ENCODE measurements around the gene HES2. TPM values are rescaled to one million over a fixed set of nuclear protein-coding genes. Genes with fewer than 3 reads are reported as not detected.

Gene HES2
- total and polyA plus RNA-seq, 2 experiments from 2014 or later = 1.6 to 2.1 TPM

DNA sequence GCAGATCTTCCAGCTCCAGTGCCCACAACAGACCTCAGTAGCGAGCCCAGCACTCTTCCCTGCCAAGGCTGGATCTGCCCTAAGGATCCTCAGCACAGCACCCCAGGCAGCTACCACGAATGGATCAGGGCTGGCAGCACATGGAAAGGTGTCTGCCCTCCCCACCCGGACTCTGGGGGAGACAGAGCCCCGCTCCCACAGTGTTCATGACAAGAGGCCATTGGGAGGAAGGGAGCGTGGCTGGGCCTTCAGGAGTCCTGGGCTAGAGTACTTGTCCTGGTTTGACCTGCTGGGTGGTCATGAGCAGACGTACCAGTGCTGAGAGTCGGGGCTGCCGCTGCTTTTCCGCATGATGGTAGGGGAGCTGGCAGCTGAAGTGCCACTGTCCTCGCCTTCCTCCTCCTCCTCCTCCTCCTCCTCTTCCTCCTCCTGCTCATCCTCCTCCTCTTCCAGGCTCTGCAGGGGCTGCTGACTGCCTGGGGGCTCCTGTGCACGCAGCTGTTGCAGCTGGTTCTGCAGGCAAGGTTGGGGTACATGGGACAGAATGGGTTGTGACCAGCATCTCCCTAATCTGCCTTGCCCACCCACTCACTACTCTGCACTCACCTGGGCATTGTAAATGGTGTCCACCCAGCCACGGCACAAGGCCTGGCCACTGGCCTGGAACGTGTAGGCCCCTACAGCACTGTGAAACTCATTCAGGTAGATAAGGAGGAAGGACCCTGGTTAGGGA lies 49.2 kb upstream of the HES2 start:
- no peaks in the 10 kb centered on the region for H3K9me2 ChIP-seq (ENCODE audit: insufficient read depth)
- no peak overlapping the region for H3K4me2 ChIP-seq
- no peaks in the 10 kb centered on the region for H3K36me3 ChIP-seq (ENCODE audit: insufficient read depth)
- DNase-seq (ENCODE audit: low spot score) (no peak), ATAC-seq (no peak)
- H3K4me1 ChIP-seq (ENCODE audit: insufficient read depth) = peaks cover 7% of the 10 kb centered on the region; the same call in 1 of the 2 replicates
- H3F3A ChIP-seq (replicated peaks; ENCODE audit: low read depth) = peaks cover 23% of the 10 kb centered on the region; the same call in 1 of the 2 replicates
- peaks cover 18% of the 10 kb centered on the region for H3K4me1 Mint-ChIP-seq
- H3K27ac ChIP-seq (ENCODE audit: low read depth) = no peak overlapping the region
- peaks cover 34% of the 10 kb centered on the region for H3K36me3 Mint-ChIP-seq (ENCODE audit: low read depth)
- peaks cover 3% of the 10 kb centered on the region; the same call in 1 of the 2 replicates for H4K20me1 ChIP-seq (replicated peaks; ENCODE audit: insufficient read depth)
- no peak for TF ChIP-seq POLR2AphosphoS5 (IDR thresholded peaks at IDR 0.05; ENCODE audit: low read depth)
- TF ChIP-seq, protein P1, sequence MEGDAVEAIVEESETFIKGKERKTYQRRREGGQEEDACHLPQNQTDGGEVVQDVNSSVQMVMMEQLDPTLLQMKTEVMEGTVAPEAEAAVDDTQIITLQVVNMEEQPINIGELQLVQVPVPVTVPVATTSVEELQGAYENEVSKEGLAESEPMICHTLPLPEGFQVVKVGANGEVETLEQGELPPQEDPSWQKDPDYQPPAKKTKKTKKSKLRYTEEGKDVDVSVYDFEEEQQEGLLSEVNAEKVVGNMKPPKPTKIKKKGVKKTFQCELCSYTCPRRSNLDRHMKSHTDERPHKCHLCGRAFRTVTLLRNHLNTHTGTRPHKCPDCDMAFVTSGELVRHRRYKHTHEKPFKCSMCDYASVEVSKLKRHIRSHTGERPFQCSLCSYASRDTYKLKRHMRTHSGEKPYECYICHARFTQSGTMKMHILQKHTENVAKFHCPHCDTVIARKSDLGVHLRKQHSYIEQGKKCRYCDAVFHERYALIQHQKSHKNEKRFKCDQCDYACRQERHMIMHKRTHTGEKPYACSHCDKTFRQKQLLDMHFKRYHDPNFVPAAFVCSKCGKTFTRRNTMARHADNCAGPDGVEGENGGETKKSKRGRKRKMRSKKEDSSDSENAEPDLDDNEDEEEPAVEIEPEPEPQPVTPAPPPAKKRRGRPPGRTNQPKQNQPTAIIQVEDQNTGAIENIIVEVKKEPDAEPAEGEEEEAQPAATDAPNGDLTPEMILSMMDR (conservative IDR thresholded peaks at IDR 0.05; ENCODE audit: low read depth in 2 of 2) = no peak
- TF ChIP-seq ZNF114 (CRISPR knock-in tag; IDR thresholded peaks at IDR 0.05) = no peak
- no peak for TF ChIP-seq STAT1 (IDR thresholded peaks at IDR 0.05; ENCODE audit: unreplicated experiment)
- TF ChIP-seq EZH2 (IDR thresholded peaks at IDR 0.05; ENCODE audit: low read depth, unreplicated experiment) = no peak
- TF ChIP-seq ETS1 (IDR thresholded peaks at IDR 0.05) = no peak
- TF ChIP-seq, protein P2, sequence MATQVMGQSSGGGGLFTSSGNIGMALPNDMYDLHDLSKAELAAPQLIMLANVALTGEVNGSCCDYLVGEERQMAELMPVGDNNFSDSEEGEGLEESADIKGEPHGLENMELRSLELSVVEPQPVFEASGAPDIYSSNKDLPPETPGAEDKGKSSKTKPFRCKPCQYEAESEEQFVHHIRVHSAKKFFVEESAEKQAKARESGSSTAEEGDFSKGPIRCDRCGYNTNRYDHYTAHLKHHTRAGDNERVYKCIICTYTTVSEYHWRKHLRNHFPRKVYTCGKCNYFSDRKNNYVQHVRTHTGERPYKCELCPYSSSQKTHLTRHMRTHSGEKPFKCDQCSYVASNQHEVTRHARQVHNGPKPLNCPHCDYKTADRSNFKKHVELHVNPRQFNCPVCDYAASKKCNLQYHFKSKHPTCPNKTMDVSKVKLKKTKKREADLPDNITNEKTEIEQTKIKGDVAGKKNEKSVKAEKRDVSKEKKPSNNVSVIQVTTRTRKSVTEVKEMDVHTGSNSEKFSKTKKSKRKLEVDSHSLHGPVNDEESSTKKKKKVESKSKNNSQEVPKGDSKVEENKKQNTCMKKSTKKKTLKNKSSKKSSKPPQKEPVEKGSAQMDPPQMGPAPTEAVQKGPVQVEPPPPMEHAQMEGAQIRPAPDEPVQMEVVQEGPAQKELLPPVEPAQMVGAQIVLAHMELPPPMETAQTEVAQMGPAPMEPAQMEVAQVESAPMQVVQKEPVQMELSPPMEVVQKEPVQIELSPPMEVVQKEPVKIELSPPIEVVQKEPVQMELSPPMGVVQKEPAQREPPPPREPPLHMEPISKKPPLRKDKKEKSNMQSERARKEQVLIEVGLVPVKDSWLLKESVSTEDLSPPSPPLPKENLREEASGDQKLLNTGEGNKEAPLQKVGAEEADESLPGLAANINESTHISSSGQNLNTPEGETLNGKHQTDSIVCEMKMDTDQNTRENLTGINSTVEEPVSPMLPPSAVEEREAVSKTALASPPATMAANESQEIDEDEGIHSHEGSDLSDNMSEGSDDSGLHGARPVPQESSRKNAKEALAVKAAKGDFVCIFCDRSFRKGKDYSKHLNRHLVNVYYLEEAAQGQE (IDR thresholded peaks at IDR 0.05; ENCODE audit: unreplicated experiment) = no peak
- no peak for TF ChIP-seq NANOG (IDR thresholded peaks at IDR 0.05; ENCODE audit: borderline replicate concordance)
- no peak for TF ChIP-seq ZNF331 (CRISPR knock-in tag; IDR thresholded peaks at IDR 0.05; ENCODE audit: low read depth)
- TF ChIP-seq CREB1 (CRISPR knock-in tag; IDR thresholded peaks at IDR 0.05; ENCODE audit: low read depth) = no peak
- H3K27ac Mint-ChIP-seq = no peak overlapping the region
- H3K4me3 ChIP-seq = no peak overlapping the region
- H3K79me2 ChIP-seq (replicated peaks; ENCODE audit: insufficient read depth) = no peaks in the 10 kb centered on the region
- H3K9me3 Mint-ChIP-seq = no peaks in the 10 kb centered on the region; the same call in 2 of the 3 replicates
- no peak overlapping the region for H3K4me3 Mint-ChIP-seq
- peaks cover 12% of the 10 kb centered on the region for H3K27me3 Mint-ChIP-seq (ENCODE audit: insufficient read depth, low read depth, poor library complexity)
- peaks cover 5% of the 10 kb centered on the region; the same call in 1 of the 2 replicates for H3K27me3 ChIP-seq (ENCODE audit: insufficient read depth)
- H2AFZ ChIP-seq = no peak overlapping the region
